A549 (cell line): ENCODE data around the gene CFAP119. TPM values are rescaled to one million over a fixed set of nuclear protein-coding genes. Genes with fewer than 3 reads are reported as not detected.

Experiments used
- ATAC-seq, 2 experiments: fragments of 200-7000 bp in 1 of 2; fragments of >200 bp in 1 of 2; cut with Nextera tagmentation in 1 of 2; cut with Tn5 transposase in 1 of 2; 3 replicates each; pipeline versions ENCODE4 v1.8.0 to v1.9.1; 2018 to 2020; ENCODE audit warnings: mild to moderate bottlenecking in 1 of 2, moderate library complexity in 1 of 2
- CTCF ChIA-PET: fragments of 300-600 bp; sonication (Branson Sonifier 250); formaldehyde crosslinking; extraction: SDS; loops from one replicate; lab custom pipeline; 2021; ENCODE audit warnings: antibody characterized with exemption, inconsistent platforms; lab: Yijun Ruan, JAX
- POLR2A ChIA-PET: fragments of 350-600 bp; formaldehyde crosslinking; extraction: SDS; loops from one replicate; lab custom pipeline; 2021; ENCODE audit warnings: antibody characterized with exemption, inconsistent platforms; lab: Yijun Ruan, JAX
- DNase-seq, 2 experiments: peaks; one replicate each; pipeline versions ENCODE4 v3.0.0 to v3.0.0-alpha.2; 2011 to 2016; ENCODE audit warnings: low read depth in 1 of 2, low spot score in 1 of 2
- FAIRE-seq: peaks from 2 replicates; lab custom pipeline; 2011; peaks lifted over from hg19 to GRCh38; lab: Jason Lieb, UNC
- H3K27ac ChIP-seq, 2 experiments: fragments of >200 bp; sonication (Bioruptor Twin); formaldehyde crosslinking; 3 replicates each; pipeline ENCODE4 v1.5.1; 2016 to 2017
- H3K4me1 ChIP-seq: fragments of >200 bp; sonication (Bioruptor Twin); formaldehyde crosslinking; 3 replicates; pipeline ENCODE4 v1.6.1; 2016
- H3K4me2 ChIP-seq: fragments of >200 bp; sonication (Bioruptor Twin); formaldehyde crosslinking; 3 replicates; pipeline ENCODE4 v1.6.1; 2016
- H3K4me3 ChIP-seq: fragments of >200 bp; sonication (Bioruptor Twin); formaldehyde crosslinking; 3 replicates; pipeline ENCODE4 v1.5.1; 2016
- H3K9me3 ChIP-seq: fragments of >200 bp; sonication (Bioruptor Twin); formaldehyde crosslinking; 3 replicates; pipeline ENCODE4 v1.6.1; 2016
- BCL3 ChIP-seq: fragments of >200 bp; sonication (Bioruptor Twin); formaldehyde crosslinking; IDR thresholded peaks from 3 replicates; pipeline ENCODE4 v1.6.1; 2016
- CBX2 ChIP-seq: fragments of 200-600 bp; sonication (generic); IDR thresholded peaks from 2 replicates; pipeline ENCODE4 v1.6.1; 2016; ENCODE audit warnings: low read depth, mild to moderate bottlenecking, borderline replicate concordance
- E2F6 ChIP-seq: IDR thresholded peaks from 2 replicates; pipeline ENCODE4 v1.6.1; 2012; ENCODE audit warnings: low read depth, borderline replicate concordance
- ELK1 ChIP-seq: fragments of 150-350 bp; IDR thresholded peaks from 2 replicates; pipeline ENCODE4 v1.6.1; 2014; ENCODE audit warnings: low read depth, mild to moderate bottlenecking, low read length
- FOSB ChIP-seq: fragments of 250-450 bp; sonication (Bioruptor Pico); IDR thresholded peaks from 2 replicates; pipeline ENCODE4 v1.5.0; 2020; ENCODE audit warnings: mild to moderate bottlenecking, moderate library complexity
- HEYL ChIP-seq: fragments of 250-450 bp; sonication (Bioruptor Pico); IDR thresholded peaks from 2 replicates; pipeline ENCODE4 v1.8.0; 2021; ENCODE audit warnings: mild to moderate bottlenecking, moderate library complexity
- HMGXB4 ChIP-seq: fragments of 250-450 bp; sonication (Bioruptor Pico); IDR thresholded peaks from 2 replicates; pipeline ENCODE4 v1.5.0; 2021; ENCODE audit warnings: mild to moderate bottlenecking, moderate library complexity, borderline replicate concordance
- HOXA7 ChIP-seq: fragments of 250-450 bp; sonication (Bioruptor Pico); IDR thresholded peaks from 2 replicates; pipeline ENCODE4 v1.5.0; 2020; ENCODE audit warnings: mild to moderate bottlenecking, moderate library complexity
- HOXB13 ChIP-seq: fragments of 250-450 bp; sonication (Bioruptor Pico); IDR thresholded peaks from 2 replicates; pipeline ENCODE4 v1.5.0; 2020; ENCODE audit warnings: low read depth, mild to moderate bottlenecking, moderate library complexity
- HOXB5 ChIP-seq: fragments of 250-450 bp; sonication (Bioruptor Pico); IDR thresholded peaks from 2 replicates; pipeline ENCODE4 v1.5.0; 2020; ENCODE audit warnings: mild to moderate bottlenecking, moderate library complexity
- JUNB ChIP-seq: fragments of >200 bp; sonication (Bioruptor Twin); formaldehyde crosslinking; IDR thresholded peaks from 2 replicates; pipeline ENCODE4 v1.6.1; 2016
- KDM1A ChIP-seq: fragments of 200-600 bp; sonication (generic); IDR thresholded peaks from 2 replicates; pipeline ENCODE4 v1.6.1; 2016; ENCODE audit warnings: low read depth, mild to moderate bottlenecking
- MAZ ChIP-seq: fragments of 150-350 bp; IDR thresholded peaks from 2 replicates; pipeline ENCODE4 v1.6.1; 2014; ENCODE audit warnings: antibody characterized with exemption, low read depth, low read length, borderline replicate concordance
- NFE2L2 ChIP-seq: fragments of 150-350 bp; conservative IDR thresholded peaks from 2 replicates; pipeline ENCODE4 v1.6.1; 2014; ENCODE audit warnings: low read length
- NPAS2 ChIP-seq: fragments of 250-450 bp; sonication (Bioruptor Pico); IDR thresholded peaks from 2 replicates; pipeline ENCODE4 v1.8.0; 2022; ENCODE audit warnings: mild to moderate bottlenecking, moderate library complexity, borderline replicate concordance
- NR3C1 ChIP-seq: fragments of >200 bp; sonication (Bioruptor Twin); formaldehyde crosslinking; IDR thresholded peaks from 3 replicates; pipeline ENCODE4 v1.6.1; 2017
- PBX3 ChIP-seq: IDR thresholded peaks from 2 replicates; pipeline ENCODE4 v1.6.1; 2012
- POLR2AphosphoS2 ChIP-seq: conservative IDR thresholded peaks from 2 replicates; pipeline ENCODE4 v1.6.1; 2012; ENCODE audit warnings: low read length, improper control_type of control experiment, inconsistent platforms
- RAD21 ChIP-seq, 2 experiments: fragments of >200 bp in 1 of 2; sonication (Bioruptor Twin) in 1 of 2; formaldehyde crosslinking in 1 of 2; IDR thresholded peaks in 1 of 2; conservative IDR thresholded peaks in 1 of 2; 2 replicates in 1 of 2; 3 replicates in 1 of 2; pipeline ENCODE4 v1.6.1; 2012 to 2018; ENCODE audit warnings: inconsistent platforms in 1 of 2
- RCOR1 ChIP-seq: fragments of 150-350 bp; IDR thresholded peaks from 2 replicates; pipeline ENCODE4 v1.6.1; 2014; ENCODE audit warnings: antibody characterized with exemption, low read length, low read depth
- RNF2 ChIP-seq: fragments of 200-600 bp; sonication (generic); IDR thresholded peaks from 2 replicates; pipeline ENCODE4 v1.6.1; 2016; ENCODE audit warnings: low read depth, mild to moderate bottlenecking, antibody characterized with exemption, moderate library complexity, borderline replicate concordance
- WGBS: methylation state at CpG from one replicate; pipeline ENCODE4 v1.1.6; 2017; ENCODE audit errors: missing lambda C conversion rate; 5-methylcytosine and 5-hydroxymethylcytosine counted together
- polyA plus RNA-seq, 4 experiments: library from polyadenylated mRNA; depleted of rRNA in 3 of 4; stranded (reverse); fragments of >200 nt; fragmentation: RNase III in 1 of 4; extraction: RNeasy Plus Mini Kit Qiagen cat#74134 plus additional on column Dnase treatment in 1 of 4; gene quantifications; 2 replicates in 3 of 4; 3 replicates in 1 of 4; pipeline ENCODE4 v1.2.3, GENCODE V29; 2011 to 2017

The CFAP119 gene
- polyA plus RNA-seq, 2 of the 4 experiments (the other 2 are of a cell fraction) = 4.5 to 9.5 TPM

- TF ChIP-seq E2F6 = no peak
- no peak for TF ChIP-seq CBX2
- no peak for TF ChIP-seq POLR2AphosphoS2
- TF ChIP-seq HOXA7 (CRISPR knock-in tag) = no peak
- no peak for TF ChIP-seq JUNB
- no peak for TF ChIP-seq HEYL
- TF ChIP-seq NR3C1 = no peak
- TF ChIP-seq, all 56 proteins: peak for 0
These were observed 7.7 kb upstream of the CFAP119 start (continued) for GRCh38 chr16:30769379-30770089.

- DNase-seq (no peak), FAIRE-seq (no peak), ATAC-seq (no peak)
- no peak for TF ChIP-seq NPAS2 (CRISPR knock-in tag)
- no peak for TF ChIP-seq RNF2
- no peak for TF ChIP-seq MAZ
- TF ChIP-seq HEYL = no peak
- no peak for TF ChIP-seq KDM1A
- TF ChIP-seq RCOR1 = no peak
- no peak for TF ChIP-seq BCL3
- no peak for TF ChIP-seq JUNB
- no peak for TF ChIP-seq ELK1
- no peak for TF ChIP-seq HOXB5 (CRISPR knock-in tag)
- POLR2A ChIA-PET = no interaction called here
- Histone ChIP-seq H3K4me1 (peaks cover 3% of the 10 kb centered on the region; the same call in 2 of the 3 replicates), H3K4me3 (no peak overlapping the region), H3K27ac (no peak overlapping the region), H3K9me3 (no peaks in the 10 kb centered on the region), H3K4me2 (no peak overlapping the region)
- WGBS = 96% methylated on average over 23 of the region's 23 CpGs
- CTCF ChIA-PET = interaction anchor here (0.6 to 2.0 kb wide), 3 partner anchors 16 to 173 kb away, joined by 3 to 8 read pairs (median 4); no protein-coding TSS in a partner anchor
These were observed 6.8 kb upstream of the CFAP119 start for GRCh38 chr16:30768583-30769181.

- DNase-seq = no peak
- no peak overlapping the region for H3K4me3 ChIP-seq
- POLR2A ChIA-PET = no interaction called here
- 95% methylated on average over 12 of the region's 18 CpGs for WGBS
- ATAC-seq = no peak
- peaks cover 11% of the 10 kb centered on the region for H3K4me1 ChIP-seq
- CTCF ChIA-PET = interaction anchor here (0.6 to 2.0 kb wide), 3 partner anchors 17 to 174 kb away, joined by 3 to 8 read pairs (median 4); no protein-coding TSS in a partner anchor
- no peak overlapping the region for H3K27ac ChIP-seq
- FAIRE-seq = no peak
- no peak for TF ChIP-seq PBX3
- no peak for TF ChIP-seq HOXA7 (CRISPR knock-in tag)
- TF ChIP-seq HOXB13 (CRISPR knock-in tag) = no peak
- no peak for TF ChIP-seq RAD21 (conservative IDR thresholded peaks at IDR 0.05 in 1 of 2, IDR thresholded peaks at IDR 0.05 in 1 of 2)
- no peak for TF ChIP-seq HEYL
- TF ChIP-seq ELK1 = no peak
- TF ChIP-seq NFE2L2 = no peak
- no peak for TF ChIP-seq NPAS2 (CRISPR knock-in tag)
- TF ChIP-seq HMGXB4 (CRISPR knock-in tag) = no peak
- no peak for TF ChIP-seq FOSB (CRISPR knock-in tag)
- H3K4me2 ChIP-seq = no peak overlapping the region
- H3K9me3 ChIP-seq = no peaks in the 10 kb centered on the region
These were observed 6.1 kb upstream of the CFAP119 start for GRCh38 chr16:30767767-30768465.
